Colonic mucosa (tissue), 4 donors: ENCODE measurements around the gene CACNA1D. TPM values are rescaled to one million over a fixed set of nuclear protein-coding genes. Genes with fewer than 3 reads are reported as not detected.

ENCODE experiments used
- DNase-seq: peaks from one replicate; pipeline ENCODE4 v3.0.0-alpha.2; 2020
- H3K27ac ChIP-seq: fragments of 200-600 bp; one replicate; pipeline ENCODE4 v1.8.0; 2021
- H3K27me3 ChIP-seq: fragments of 200-600 bp; one replicate; pipeline ENCODE4 v1.8.0; 2021
- H3K36me3 ChIP-seq: fragments of 200-600 bp; one replicate; pipeline ENCODE4 v1.8.0; 2021
- H3K4me1 ChIP-seq: fragments of 200-600 bp; one replicate; pipeline ENCODE4 v1.8.0; 2021; ENCODE audit warnings: mild to moderate bottlenecking
- H3K4me3 ChIP-seq: fragments of 200-600 bp; one replicate; pipeline ENCODE4 v1.8.0; 2021
- H3K9ac ChIP-seq, 2 donors: one replicate each; pipeline ENCODE4 v1.7.0; 2013; ENCODE audit warnings: control low read depth in 2 of 2, low read depth in 2 of 2, low read length in 2 of 2
- H3K9me3 ChIP-seq: fragments of 200-600 bp; one replicate; pipeline ENCODE4 v1.8.0; 2021
- CTCF ChIP-seq: fragments of 200-600 bp; IDR thresholded peaks from one replicate; pipeline ENCODE4 v1.8.0; 2022; ENCODE audit warnings: antibody characterized with exemption, mild to moderate bottlenecking
- intact Hi-C: fragments of 100-400 bp; cut with DNase I; formaldehyde crosslinking; loops from one replicate; pipeline ENCODE4 v1.14.1; 2022
- total RNA-seq, 2 donors: library from RNA; stranded (reverse); fragmentation: NEBNext Ultra II Directional in 1 of 2; extraction: Animal tissue kit (Norgen Biotek cat#: 25700) in 1 of 2; gene quantifications; one replicate each; pipeline ENCODE4 v1.2.1, GENCODE V29; 2021
- donor health status: healthy.
- donor health status: DM: no; HTN: no; CAD: no.
- donor health status: DM: no; HTN: no; CAD: no.

CACNA1D gene
- total RNA-seq, 2 donors from 2014 or later, result 9.6 to 17.1 TPM

DNA sequence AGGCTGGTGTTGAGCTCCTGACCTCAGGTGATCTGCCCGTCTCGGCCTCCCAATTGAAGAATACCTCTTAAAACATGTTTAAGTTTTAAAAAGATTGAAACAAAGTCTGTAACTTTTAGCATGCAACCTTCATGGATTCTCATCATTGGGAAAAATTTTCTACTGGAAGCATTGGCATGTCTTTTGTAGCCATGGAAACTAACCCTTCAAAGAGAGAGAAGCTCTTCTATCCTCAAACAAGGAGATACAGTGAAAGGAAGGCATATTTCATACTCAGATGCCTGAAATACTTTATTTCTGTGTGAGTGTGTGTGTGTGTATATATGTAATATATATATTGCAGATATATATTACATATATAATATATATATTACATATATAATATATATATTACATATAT lies 196.9 kb downstream of the CACNA1D start:
- no peak for DNase-seq
- H3K4me1 ChIP-seq, result no peaks in the 10 kb centered on the region
- intact Hi-C loops, result no loop called here
- no peak overlapping the region for H3K9ac ChIP-seq
- H3K27me3 ChIP-seq, result no peaks in the 10 kb centered on the region
- no peak overlapping the region for H3K4me3 ChIP-seq
- no peak for TF ChIP-seq CTCF
- H3K27ac ChIP-seq, result no peak overlapping the region
- no peaks in the 10 kb centered on the region for H3K9me3 ChIP-seq
- H3K36me3 ChIP-seq, result no peaks in the 10 kb centered on the region

DNA sequence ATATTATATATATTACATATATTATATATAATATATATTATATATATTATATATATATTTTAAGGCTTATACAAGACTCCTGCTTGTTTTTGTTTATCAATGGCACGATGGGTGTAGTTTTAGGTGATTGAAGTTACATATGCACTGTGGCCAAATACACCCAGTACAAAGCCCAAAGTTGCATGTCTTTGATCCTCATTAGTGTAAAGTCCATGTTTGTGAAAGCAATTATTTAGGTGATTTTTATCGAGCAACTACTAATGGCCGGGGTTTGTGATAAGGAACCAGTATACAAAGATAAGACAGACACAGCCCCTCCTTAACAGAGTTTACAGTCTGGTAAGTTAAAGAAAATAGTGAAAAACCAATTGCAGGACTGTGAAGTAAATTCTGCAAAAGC lies 197.5 kb downstream of the CACNA1D start:
- no peaks in the 10 kb centered on the region for H3K27me3 ChIP-seq
- intact Hi-C loops, result no loop called here
- TF ChIP-seq CTCF, result no peak
- DNase-seq, result no peak
- no peaks in the 10 kb centered on the region for H3K4me1 ChIP-seq
- H3K27ac ChIP-seq, result no peak overlapping the region
- no peaks in the 10 kb centered on the region for H3K36me3 ChIP-seq
- no peaks in the 10 kb centered on the region for H3K9me3 ChIP-seq
- H3K4me3 ChIP-seq, result no peak overlapping the region
- no peak overlapping the region for H3K9ac ChIP-seq

DNA sequence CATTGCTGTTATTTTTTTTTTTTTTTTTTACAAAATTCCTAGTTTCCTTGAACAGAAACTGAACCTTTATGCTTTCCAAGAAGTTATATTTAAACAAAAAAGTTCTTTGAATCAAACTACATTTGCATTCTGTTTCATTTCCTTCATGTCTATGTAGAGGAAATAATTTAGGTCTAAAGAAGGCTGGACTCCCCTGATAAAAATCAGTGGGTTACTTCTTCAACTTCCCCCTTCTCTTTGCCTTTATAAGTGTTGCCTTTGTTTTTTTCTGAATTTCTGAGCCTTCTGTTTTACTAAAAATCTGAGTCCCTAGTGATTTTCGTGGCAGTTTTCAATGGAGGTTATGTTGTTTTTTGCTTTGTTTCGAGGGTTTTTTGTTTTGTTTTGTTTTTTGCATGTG lies 199.0 kb downstream of the CACNA1D start:
- intact Hi-C loops, result no loop called here
- no peak overlapping the region for H3K9ac ChIP-seq
- H3K9me3 ChIP-seq, result no peaks in the 10 kb centered on the region
- H3K4me1 ChIP-seq, result no peaks in the 10 kb centered on the region
- no peaks in the 10 kb centered on the region for H3K27me3 ChIP-seq
- no peak overlapping the region for H3K4me3 ChIP-seq
- no peak for TF ChIP-seq CTCF
- H3K27ac ChIP-seq, result no peak overlapping the region
- no peak for DNase-seq
- H3K36me3 ChIP-seq, result no peaks in the 10 kb centered on the region

- DNase-seq, result no peak
- H3K36me3 ChIP-seq, result no peaks in the 10 kb centered on the region
- no peaks in the 10 kb centered on the region for H3K9me3 ChIP-seq
- no peak for TF ChIP-seq CTCF
- H3K27me3 ChIP-seq, result no peaks in the 10 kb centered on the region
- no peak overlapping the region for H3K27ac ChIP-seq
- no peak overlapping the region for H3K9ac ChIP-seq
- no peaks in the 10 kb centered on the region for H3K4me1 ChIP-seq
- H3K4me3 ChIP-seq, result no peak overlapping the region
- intact Hi-C loops, result no loop called here
These were observed 199.6 kb downstream of the CACNA1D start for GRCh38 chr3:53694046-53694445.

DNA sequence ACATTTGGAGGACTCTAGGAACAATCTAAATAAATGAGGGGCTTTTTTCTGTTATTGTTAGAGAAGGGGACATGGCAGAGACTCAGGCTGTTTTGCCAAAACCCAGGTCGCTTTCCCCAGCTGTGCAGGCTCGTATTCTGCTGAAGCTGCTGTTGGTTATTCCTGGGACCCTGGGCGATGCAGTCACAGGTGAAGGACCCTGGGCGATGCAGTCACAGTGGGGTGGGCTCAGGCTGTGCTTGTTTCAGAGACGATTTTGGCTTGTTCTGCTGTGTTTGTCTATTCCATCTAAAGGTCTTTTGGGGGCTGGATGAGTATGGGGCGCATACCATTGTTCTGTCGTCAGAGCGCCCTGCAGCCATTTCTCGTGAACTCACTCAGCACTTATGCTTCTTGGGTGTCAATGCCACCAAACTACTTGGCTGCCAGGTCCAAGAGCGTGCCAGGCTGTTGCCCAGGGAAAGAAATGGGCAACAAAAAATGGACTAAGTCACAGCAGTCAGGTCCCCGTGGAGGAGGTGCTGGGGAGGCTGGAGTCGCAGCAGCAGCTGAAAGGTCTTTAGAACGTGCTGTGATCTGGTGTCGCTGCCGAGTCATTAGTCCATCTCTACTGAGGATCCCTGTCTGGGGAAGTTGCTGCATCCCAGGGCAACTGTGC lies 200.4 kb downstream of the CACNA1D start:
- DNase-seq, result no peak
- H3K9me3 ChIP-seq, result no peaks in the 10 kb centered on the region
- no peaks in the 10 kb centered on the region for H3K36me3 ChIP-seq
- no peaks in the 10 kb centered on the region for H3K27me3 ChIP-seq
- no peak overlapping the region for H3K4me3 ChIP-seq
- no peak for TF ChIP-seq CTCF
- H3K4me1 ChIP-seq, result no peaks in the 10 kb centered on the region
- H3K9ac ChIP-seq, result no peak overlapping the region
- H3K27ac ChIP-seq, result no peak overlapping the region
- intact Hi-C loops, result no loop called here
